Liver (tissue), 9 donors: ENCODE measurements around the gene AEN. TPM values are rescaled to one million over a fixed set of nuclear protein-coding genes. Genes with fewer than 3 reads are reported as not detected.

Experiments
- DNase-seq: peaks from one replicate; pipeline ENCODE4 v3.0.0-alpha.2; 2017; ENCODE audit warnings: low spot score
- H3K27ac ChIP-seq, 2 donors: one replicate each; pipeline ENCODE4 v1.7.0; 2013; ENCODE audit warnings: inconsistent platforms in 2 of 2, low read length in 2 of 2, control low read depth in 1 of 2, low read depth in 1 of 2, mild to moderate bottlenecking in 1 of 2
- H3K27me3 ChIP-seq, 4 donors: one replicate each; pipeline versions ENCODE4 v1.6.1 to v1.7.0; 2013; ENCODE audit warnings: low read length in 3 of 4, inconsistent platforms in 1 of 4, mild to moderate bottlenecking in 1 of 4, moderate library complexity in 1 of 4; ENCODE audit not compliant: control insufficient read depth in 4 of 4, insufficient read depth in 4 of 4
- H3K36me3 ChIP-seq, 4 donors: one replicate each; pipeline versions ENCODE4 v1.6.1 to v1.7.0; 2013; ENCODE audit warnings: low read length in 3 of 4, mild to moderate bottlenecking in 3 of 4, low read depth in 1 of 4, moderate library complexity in 1 of 4; ENCODE audit not compliant: control insufficient read depth in 4 of 4, insufficient read depth in 3 of 4
- H3K4me1 ChIP-seq, 4 donors: one replicate each; pipeline versions ENCODE4 v1.6.1 to v1.7.0; 2013; ENCODE audit warnings: low read length in 3 of 4, mild to moderate bottlenecking in 3 of 4, moderate library complexity in 1 of 4; ENCODE audit not compliant: control insufficient read depth in 4 of 4, insufficient read depth in 4 of 4
- H3K4me3 ChIP-seq, 3 donors: one replicate each; pipeline versions ENCODE4 v1.6.1 to v1.7.0; 2013; ENCODE audit warnings: low read length in 3 of 3, control low read depth in 1 of 3, low read depth in 1 of 3, mild to moderate bottlenecking in 1 of 3
- H3K9ac ChIP-seq, 2 donors: one replicate each; pipeline ENCODE4 v1.7.0; 2013; ENCODE audit warnings: low read length in 2 of 2, mild to moderate bottlenecking in 2 of 2, moderate library complexity in 2 of 2, control low read depth in 1 of 2, low read depth in 1 of 2
- H3K9me3 ChIP-seq, 4 donors: one replicate each; pipeline versions ENCODE4 v1.6.1 to v1.7.0; 2013; ENCODE audit warnings: low read length in 3 of 4; ENCODE audit not compliant: control insufficient read depth in 4 of 4
- CTCF ChIP-seq: fragments of 150-350 bp; IDR thresholded peaks from 2 replicates; pipeline ENCODE4 v1.5.1; 2017; ENCODE audit warnings: improper control_type of control experiment, low read depth, low read length; ENCODE audit not compliant: missing input control
- EGR1 ChIP-seq, 2 donors: IDR thresholded peaks; 2 replicates each; pipeline ENCODE4 v1.6.1; 2016 to 2018; ENCODE audit warnings: antibody characterized with exemption in 2 of 2, low read depth in 2 of 2
- FOXA1 ChIP-seq: IDR thresholded peaks from 2 replicates; pipeline ENCODE4 v1.6.1; 2016; ENCODE audit warnings: antibody characterized with exemption
- FOXA2 ChIP-seq: IDR thresholded peaks from 2 replicates; pipeline ENCODE4 v1.6.1; 2016; ENCODE audit warnings: antibody characterized with exemption
- GABPA ChIP-seq, 2 donors: IDR thresholded peaks in 1 of 2; conservative IDR thresholded peaks in 1 of 2; 2 replicates each; pipeline ENCODE4 v1.6.1; 2016; ENCODE audit warnings: antibody characterized with exemption in 2 of 2, mild to moderate bottlenecking in 1 of 2, moderate library complexity in 1 of 2
- HNF4A ChIP-seq, 2 donors: conservative IDR thresholded peaks; 2 replicates each; pipeline ENCODE4 v1.6.1; 2016; ENCODE audit warnings: antibody characterized with exemption in 2 of 2, mild to moderate bottlenecking in 2 of 2
- HNF4G ChIP-seq: IDR thresholded peaks from 2 replicates; pipeline ENCODE4 v1.6.1; 2016; ENCODE audit warnings: antibody characterized with exemption
- JUND ChIP-seq, 2 donors: IDR thresholded peaks; 2 replicates each; pipeline ENCODE4 v1.6.1; 2016; ENCODE audit warnings: antibody characterized with exemption in 2 of 2
- NR2F2 ChIP-seq: IDR thresholded peaks from 2 replicates; pipeline ENCODE4 v1.6.1; 2016; ENCODE audit warnings: antibody characterized with exemption
- RAD21 ChIP-seq, 2 donors: IDR thresholded peaks; 2 replicates each; pipeline ENCODE4 v1.6.1; 2016; ENCODE audit warnings: antibody characterized with exemption in 2 of 2, mild to moderate bottlenecking in 2 of 2
- SP1 ChIP-seq: IDR thresholded peaks from 2 replicates; pipeline ENCODE4 v1.6.1; 2018; ENCODE audit warnings: antibody characterized with exemption, mild to moderate bottlenecking
- TAF1 ChIP-seq: conservative IDR thresholded peaks from 2 replicates; pipeline ENCODE4 v1.6.1; 2016; ENCODE audit warnings: antibody characterized with exemption, mild to moderate bottlenecking
- YY1 ChIP-seq: IDR thresholded peaks from 2 replicates; pipeline ENCODE4 v1.6.1; 2016; ENCODE audit warnings: antibody characterized with exemption, mild to moderate bottlenecking
- WGBS: extraction: QIAGEN DNeasy Blood & Tissue Kit; methylation state at CpG from one replicate; pipeline ENCODE4 v1.1.7; 2013; 5-methylcytosine and 5-hydroxymethylcytosine counted together
- polyA plus RNA-seq, 2 donors: library from polyadenylated mRNA; stranded (reverse) in 1 of 2; unstranded in 1 of 2; fragments of 200-250 nt in 1 of 2; fragments of >200 nt in 1 of 2; fragmentation: Nextera tagmentation in 1 of 2; extraction: Ambion mirVana in 1 of 2; gene quantifications; one replicate each; pipeline versions ENCODE4 v1.2.1 to v1.2.3, GENCODE V29; 2013 to 2015
- total RNA-seq, 2 donors: library from RNA; depleted of rRNA; stranded (reverse); fragments of >200 nt; gene quantifications; one replicate each; pipeline ENCODE4 v1.2.3, GENCODE V29; 2014
- TF ChIP-seq, protein P1 (sequence below): IDR thresholded peaks from 2 replicates; pipeline ENCODE4 v1.6.1; 2016; ENCODE audit warnings: antibody characterized with exemption
- TF ChIP-seq, protein P2 (sequence below): IDR thresholded peaks from 2 replicates; pipeline ENCODE4 v1.6.1; 2016; ENCODE audit warnings: antibody characterized with exemption
- TF ChIP-seq, protein P3 (sequence below): IDR thresholded peaks from 2 replicates; pipeline ENCODE4 v1.6.1; 2016; ENCODE audit warnings: antibody characterized with exemption, mild to moderate bottlenecking
- donor health status: healthy.
- donor health status: healthy.
- donor health status: healthy.
- donor health status: healthy.
- donor health status: healthy.

The AEN gene
- total and polyA plus RNA-seq, 4 donors = 2.8 to 19.2 (median 10.5) TPM

DNA sequence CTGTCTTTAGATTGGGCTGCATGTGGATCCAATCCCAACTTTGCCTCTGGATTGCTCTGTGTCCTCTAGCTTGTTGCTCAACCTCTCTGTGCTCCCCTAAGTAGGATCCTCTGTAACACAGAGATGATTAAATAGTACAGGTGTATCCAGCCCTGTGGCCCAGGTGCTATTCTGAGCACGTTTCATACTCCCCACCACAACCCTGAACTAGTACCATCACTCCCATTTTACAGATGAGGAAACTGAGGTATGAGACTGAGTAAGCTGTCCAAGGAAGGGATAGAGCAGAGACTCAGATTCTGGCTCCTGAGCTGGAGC lies 24.9 kb downstream of the AEN start:
- no peak for DNase-seq
- no peaks in the 10 kb centered on the region for H3K36me3 ChIP-seq
- no peaks in the 10 kb centered on the region for H3K9me3 ChIP-seq
- H3K27me3 ChIP-seq = no peaks in the 10 kb centered on the region
- TF ChIP-seq HNF4A (conservative IDR thresholded peaks at IDR 0.05) (no peak), SP1 (no peak), JUND (IDR thresholded peaks at IDR 0.05) (no peak), CTCF (no peak), NR2F2 (no peak), FOXA2 (no peak), RAD21 (IDR thresholded peaks at IDR 0.05) (no peak), EGR1 (IDR thresholded peaks at IDR 0.05; ENCODE audit: low read depth in 2 of 2) (no peak), TAF1 (no peak), FOXA1 (no peak), GABPA (IDR thresholded peaks at IDR 0.05 in 1 of 2, conservative IDR thresholded peaks at IDR 0.05 in 1 of 2) (no peak), HNF4G (no peak), YY1 (no peak)
- TF ChIP-seq, protein P1, sequence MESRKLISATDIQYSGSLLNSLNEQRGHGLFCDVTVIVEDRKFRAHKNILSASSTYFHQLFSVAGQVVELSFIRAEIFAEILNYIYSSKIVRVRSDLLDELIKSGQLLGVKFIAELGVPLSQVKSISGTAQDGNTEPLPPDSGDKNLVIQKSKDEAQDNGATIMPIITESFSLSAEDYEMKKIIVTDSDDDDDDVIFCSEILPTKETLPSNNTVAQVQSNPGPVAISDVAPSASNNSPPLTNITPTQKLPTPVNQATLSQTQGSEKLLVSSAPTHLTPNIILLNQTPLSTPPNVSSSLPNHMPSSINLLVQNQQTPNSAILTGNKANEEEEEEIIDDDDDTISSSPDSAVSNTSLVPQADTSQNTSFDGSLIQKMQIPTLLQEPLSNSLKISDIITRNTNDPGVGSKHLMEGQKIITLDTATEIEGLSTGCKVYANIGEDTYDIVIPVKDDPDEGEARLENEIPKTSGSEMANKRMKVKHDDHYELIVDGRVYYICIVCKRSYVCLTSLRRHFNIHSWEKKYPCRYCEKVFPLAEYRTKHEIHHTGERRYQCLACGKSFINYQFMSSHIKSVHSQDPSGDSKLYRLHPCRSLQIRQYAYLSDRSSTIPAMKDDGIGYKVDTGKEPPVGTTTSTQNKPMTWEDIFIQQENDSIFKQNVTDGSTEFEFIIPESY = no peak
- TF ChIP-seq, protein P2, sequence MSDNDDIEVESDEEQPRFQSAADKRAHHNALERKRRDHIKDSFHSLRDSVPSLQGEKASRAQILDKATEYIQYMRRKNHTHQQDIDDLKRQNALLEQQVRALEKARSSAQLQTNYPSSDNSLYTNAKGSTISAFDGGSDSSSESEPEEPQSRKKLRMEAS = no peak
- TF ChIP-seq, protein P3, sequence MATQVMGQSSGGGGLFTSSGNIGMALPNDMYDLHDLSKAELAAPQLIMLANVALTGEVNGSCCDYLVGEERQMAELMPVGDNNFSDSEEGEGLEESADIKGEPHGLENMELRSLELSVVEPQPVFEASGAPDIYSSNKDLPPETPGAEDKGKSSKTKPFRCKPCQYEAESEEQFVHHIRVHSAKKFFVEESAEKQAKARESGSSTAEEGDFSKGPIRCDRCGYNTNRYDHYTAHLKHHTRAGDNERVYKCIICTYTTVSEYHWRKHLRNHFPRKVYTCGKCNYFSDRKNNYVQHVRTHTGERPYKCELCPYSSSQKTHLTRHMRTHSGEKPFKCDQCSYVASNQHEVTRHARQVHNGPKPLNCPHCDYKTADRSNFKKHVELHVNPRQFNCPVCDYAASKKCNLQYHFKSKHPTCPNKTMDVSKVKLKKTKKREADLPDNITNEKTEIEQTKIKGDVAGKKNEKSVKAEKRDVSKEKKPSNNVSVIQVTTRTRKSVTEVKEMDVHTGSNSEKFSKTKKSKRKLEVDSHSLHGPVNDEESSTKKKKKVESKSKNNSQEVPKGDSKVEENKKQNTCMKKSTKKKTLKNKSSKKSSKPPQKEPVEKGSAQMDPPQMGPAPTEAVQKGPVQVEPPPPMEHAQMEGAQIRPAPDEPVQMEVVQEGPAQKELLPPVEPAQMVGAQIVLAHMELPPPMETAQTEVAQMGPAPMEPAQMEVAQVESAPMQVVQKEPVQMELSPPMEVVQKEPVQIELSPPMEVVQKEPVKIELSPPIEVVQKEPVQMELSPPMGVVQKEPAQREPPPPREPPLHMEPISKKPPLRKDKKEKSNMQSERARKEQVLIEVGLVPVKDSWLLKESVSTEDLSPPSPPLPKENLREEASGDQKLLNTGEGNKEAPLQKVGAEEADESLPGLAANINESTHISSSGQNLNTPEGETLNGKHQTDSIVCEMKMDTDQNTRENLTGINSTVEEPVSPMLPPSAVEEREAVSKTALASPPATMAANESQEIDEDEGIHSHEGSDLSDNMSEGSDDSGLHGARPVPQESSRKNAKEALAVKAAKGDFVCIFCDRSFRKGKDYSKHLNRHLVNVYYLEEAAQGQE = no peak
- H3K9ac ChIP-seq = no peak overlapping the region
- H3K27ac ChIP-seq = no peak overlapping the region
- H3K4me3 ChIP-seq = no peak overlapping the region
- peaks cover 9 to 24% (median 20%) of the 10 kb centered on the region in 4 donors for H3K4me1 ChIP-seq
- 94% methylated on average over 1 of the region's 1 CpG for WGBS

DNA sequence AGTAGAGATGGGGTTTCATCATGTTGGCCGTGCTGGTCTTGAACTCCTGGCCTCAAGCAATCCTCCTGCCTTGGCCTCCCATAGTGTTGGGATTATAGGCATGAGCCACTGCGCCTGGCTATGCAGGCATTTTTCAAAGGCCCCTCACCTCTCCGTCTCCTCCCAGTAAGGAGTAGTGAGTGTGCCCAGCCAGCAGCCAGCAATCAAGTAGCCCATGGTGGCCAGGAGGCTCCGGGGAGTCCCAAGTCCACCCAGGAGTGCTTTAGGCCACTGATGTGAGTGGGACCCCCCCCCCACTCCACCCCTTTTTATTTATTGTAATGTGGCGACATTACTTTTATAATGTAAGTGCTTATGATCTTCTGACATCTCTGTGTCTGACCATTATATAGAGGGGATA lies 25.8 kb downstream of the AEN start:
- Histone ChIP-seq H3K9me3 (no peaks in the 10 kb centered on the region), H3K4me1 (peaks cover 9 to 24% (median 20%) of the 10 kb centered on the region in 4 donors), H3K27ac (no peak overlapping the region), H3K27me3 (no peaks in the 10 kb centered on the region), H3K9ac (no peak overlapping the region), H3K4me3 (no peak overlapping the region), H3K36me3 (no peaks in the 10 kb centered on the region)
- TF ChIP-seq, protein P1 = no peak
- TF ChIP-seq, protein P2 = no peak
- TF ChIP-seq EGR1 (IDR thresholded peaks at IDR 0.05; ENCODE audit: low read depth in 2 of 2) = no peak
- WGBS = 87% methylated on average over 5 of the region's 5 CpGs
- peak; percentile 28 for DNase-seq
